ENCODE measurements around the gene CAPN7.
A peak's percentile ranks its signal among the peaks of the same experiment; 100 is the strongest.

CAPN7 gene

GRCh38 chr3:15229262-15229661 lies 23.2 kb downstream of the CAPN7 start:
- peaks cover 70% of the 10 kb centered on the region for H3K36me3 Mint-ChIP-seq (ENCODE audit: insufficient read depth)
- no peaks in the 10 kb centered on the region for H3K9me3 Mint-ChIP-seq
- H3K27me3 Mint-ChIP-seq: no peaks in the 10 kb centered on the region
- DNase-seq: no peak
- H3K4me1 Mint-ChIP-seq (ENCODE audit: low read depth in 2 of 2): peaks cover 3 to 4% of the 10 kb centered on the region in 2 donors
- no peak overlapping the region for H3K4me3 Mint-ChIP-seq
- ATAC-seq (replicated peaks): no peak
- no peak overlapping the region for H3K27ac Mint-ChIP-seq

- peaks cover 6 to 7% of the 10 kb centered on the region in 2 donors for H3K4me1 Mint-ChIP-seq (ENCODE audit: low read depth in 2 of 2)
- H3K27me3 Mint-ChIP-seq: no peaks in the 10 kb centered on the region
- DNase-seq (peak; percentile 39 to 46 (median 40)), ATAC-seq (replicated peaks) (peak; percentile 85)
- H3K27ac Mint-ChIP-seq: no peak overlapping the region
- no peaks in the 10 kb centered on the region for H3K9me3 Mint-ChIP-seq
- H3K4me3 Mint-ChIP-seq: no peak overlapping the region
- H3K36me3 Mint-ChIP-seq (ENCODE audit: insufficient read depth): peaks cover 70% of the 10 kb centered on the region
These were observed 35.3 kb downstream of the CAPN7 start for GRCh38 chr3:15241341-15241740.

GRCh38 chr3:15243822-15244482 lies 37.9 kb downstream of the CAPN7 start:
- peaks cover 74% of the 10 kb centered on the region for H3K36me3 Mint-ChIP-seq (ENCODE audit: insufficient read depth)
- DNase-seq (no peak), ATAC-seq (replicated peaks) (no peak)
- H3K9me3 Mint-ChIP-seq: no peaks in the 10 kb centered on the region
- H3K27me3 Mint-ChIP-seq: no peaks in the 10 kb centered on the region
- no peak overlapping the region for H3K4me3 Mint-ChIP-seq
- peak overlapping the region; percentile 73 to 75 for H3K27ac Mint-ChIP-seq
- H3K4me1 Mint-ChIP-seq (ENCODE audit: low read depth in 2 of 2): peaks cover 7 to 10% of the 10 kb centered on the region in 2 donors

GRCh38 chr3:15246186-15246585 lies 40.1 kb downstream of the CAPN7 start:
- Mint-ChIP-seq H3K4me3 (no peak overlapping the region), H3K27me3 (no peaks in the 10 kb centered on the region), H3K36me3 (ENCODE audit: insufficient read depth) (peaks cover 72% of the 10 kb centered on the region), H3K9me3 (no peaks in the 10 kb centered on the region), H3K27ac (peak overlapping the region in 1 of 2 donors; percentile 77), H3K4me1 (ENCODE audit: low read depth in 2 of 2) (peaks cover 8 to 10% of the 10 kb centered on the region in 2 donors)
- ATAC-seq (replicated peaks): no peak
- DNase-seq: no peak

GRCh38 chr3:15253023-15253697 lies 47.1 kb downstream of the CAPN7 start:
- Mint-ChIP-seq H3K4me1 (ENCODE audit: low read depth in 2 of 2) (peaks cover 14 to 16% of the 10 kb centered on the region in 2 donors), H3K27ac (peak overlapping the region; percentile 57 to 67), H3K27me3 (no peaks in the 10 kb centered on the region), H3K4me3 (no peak overlapping the region), H3K9me3 (no peaks in the 10 kb centered on the region), H3K36me3 (ENCODE audit: insufficient read depth) (peaks cover 74% of the 10 kb centered on the region)
- DNase-seq (no peak), ATAC-seq (replicated peaks) (no peak)

- H3K4me1 Mint-ChIP-seq (ENCODE audit: low read depth in 2 of 2): peaks cover 18 to 19% of the 10 kb centered on the region in 2 donors
- no peaks in the 10 kb centered on the region for H3K9me3 Mint-ChIP-seq
- ATAC-seq (replicated peaks) (no peak), DNase-seq (no peak)
- no peak overlapping the region for H3K4me3 Mint-ChIP-seq
- H3K27ac Mint-ChIP-seq: peak overlapping the region; percentile 36 to 57
- H3K27me3 Mint-ChIP-seq: no peaks in the 10 kb centered on the region
- peaks cover 81% of the 10 kb centered on the region for H3K36me3 Mint-ChIP-seq (ENCODE audit: insufficient read depth)
These were observed 49.2 kb downstream of the CAPN7 start for GRCh38 chr3:15255215-15255614.

- no peaks in the 10 kb centered on the region for H3K9me3 Mint-ChIP-seq
- peaks cover 77% of the 10 kb centered on the region for H3K36me3 Mint-ChIP-seq (ENCODE audit: insufficient read depth)
- H3K27me3 Mint-ChIP-seq: no peaks in the 10 kb centered on the region
- peak overlapping the region; percentile 36 to 88 for H3K27ac Mint-ChIP-seq
- no peak for ATAC-seq (replicated peaks)
- no peak for DNase-seq
- no peak overlapping the region for H3K4me3 Mint-ChIP-seq
- peaks cover 24 to 25% of the 10 kb centered on the region in 2 donors for H3K4me1 Mint-ChIP-seq (ENCODE audit: low read depth in 2 of 2)
These were observed 50.9 kb downstream of the CAPN7 start for GRCh38 chr3:15256861-15257341.

DNA sequence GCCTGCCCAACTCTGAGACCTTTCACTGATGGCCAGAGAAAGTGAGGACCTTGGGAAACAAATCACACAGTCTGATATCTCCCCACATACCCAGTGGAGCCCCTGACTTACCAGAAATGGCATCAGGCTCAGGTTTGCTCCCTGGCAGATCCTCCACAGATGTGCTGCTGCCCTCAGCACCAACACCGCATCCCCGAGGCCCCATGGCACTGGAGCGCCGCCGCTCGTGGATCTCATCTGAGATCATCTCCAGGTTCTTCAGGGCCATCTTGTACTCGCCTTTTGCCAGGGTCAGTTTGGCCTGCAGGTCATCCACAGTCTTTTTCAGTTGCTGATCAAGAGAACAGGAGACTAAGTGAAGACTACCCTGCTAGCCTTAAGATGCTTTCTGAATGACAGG lies 52.7 kb downstream of the CAPN7 start:
- DNase-seq (no peak), ATAC-seq (replicated peaks) (no peak)
- Mint-ChIP-seq H3K4me1 (ENCODE audit: low read depth in 2 of 2) (peaks cover 19 to 21% of the 10 kb centered on the region in 2 donors), H3K4me3 (no peak overlapping the region), H3K27ac (peak overlapping the region; percentile 82 to 89), H3K27me3 (no peaks in the 10 kb centered on the region), H3K36me3 (ENCODE audit: insufficient read depth) (peaks cover 64% of the 10 kb centered on the region), H3K9me3 (no peaks in the 10 kb centered on the region)

GRCh38 chr3:15260531-15260930 lies 54.5 kb downstream of the CAPN7 start:
- Mint-ChIP-seq H3K27me3 (no peaks in the 10 kb centered on the region), H3K4me3 (no peak overlapping the region), H3K9me3 (no peaks in the 10 kb centered on the region), H3K36me3 (ENCODE audit: insufficient read depth) (peaks cover 62% of the 10 kb centered on the region), H3K4me1 (ENCODE audit: low read depth in 2 of 2) (peaks cover 21 to 33% of the 10 kb centered on the region in 2 donors), H3K27ac (peak overlapping the region; percentile 82 to 89)
- ATAC-seq (replicated peaks) (no peak), DNase-seq (no peak)

GRCh38 chr3:15261274-15261673 lies 55.2 kb downstream of the CAPN7 start:
- Mint-ChIP-seq H3K4me3 (no peak overlapping the region), H3K27ac (peak overlapping the region; percentile 82 to 89), H3K9me3 (no peaks in the 10 kb centered on the region), H3K36me3 (ENCODE audit: insufficient read depth) (peaks cover 58% of the 10 kb centered on the region), H3K4me1 (ENCODE audit: low read depth in 2 of 2) (peaks cover 25 to 37% of the 10 kb centered on the region in 2 donors), H3K27me3 (no peaks in the 10 kb centered on the region)
- DNase-seq (no peak), ATAC-seq (replicated peaks) (no peak)

DNA sequence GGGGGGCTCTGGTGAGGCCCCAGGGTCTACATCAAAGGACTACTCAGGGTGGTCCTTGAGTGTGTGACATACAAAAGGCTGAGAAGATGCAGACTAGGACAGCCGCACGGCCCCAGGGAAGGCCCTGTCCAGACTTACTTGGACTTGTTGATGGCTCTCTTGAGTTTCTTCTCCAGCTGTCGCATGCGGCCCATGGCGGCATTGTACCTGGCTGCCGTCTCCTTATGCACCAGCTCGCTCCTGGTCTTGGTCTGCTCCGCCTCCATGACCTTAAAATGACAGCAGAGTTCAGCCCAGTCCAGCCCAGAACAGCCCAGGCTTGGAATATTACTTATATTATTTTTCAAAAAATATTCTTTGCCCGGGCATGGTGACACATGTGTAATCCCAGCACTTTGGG lies 56.0 kb downstream of the CAPN7 start:
- ATAC-seq (replicated peaks): no peak
- DNase-seq: no peak
- Mint-ChIP-seq H3K27me3 (no peaks in the 10 kb centered on the region), H3K27ac (peak overlapping the region; percentile 82 to 89), H3K36me3 (ENCODE audit: insufficient read depth) (peaks cover 54% of the 10 kb centered on the region), H3K9me3 (no peaks in the 10 kb centered on the region), H3K4me3 (no peak overlapping the region), H3K4me1 (ENCODE audit: low read depth in 2 of 2) (peaks cover 28 to 40% of the 10 kb centered on the region in 2 donors)

DNA sequence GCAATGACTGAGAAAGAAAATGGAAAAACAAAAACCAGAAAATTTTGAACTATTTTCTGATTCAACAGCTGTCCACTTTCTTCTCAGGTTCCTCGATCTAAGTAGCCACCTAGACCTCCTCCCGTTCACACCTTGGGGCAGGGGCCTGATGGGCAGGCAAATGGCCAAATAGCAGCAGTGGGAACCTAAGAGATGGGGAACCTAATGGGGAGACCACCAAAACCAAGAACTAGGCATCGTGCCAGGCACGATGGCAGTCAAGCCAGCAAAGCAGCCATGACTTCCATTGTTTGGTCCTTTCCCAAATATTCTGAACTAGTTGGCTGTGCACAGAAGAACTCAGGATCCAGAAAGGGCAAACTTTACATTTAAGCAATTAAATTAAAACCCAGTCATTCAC lies 57.1 kb downstream of the CAPN7 start:
- Mint-ChIP-seq H3K4me3 (no peak overlapping the region), H3K9me3 (no peaks in the 10 kb centered on the region), H3K36me3 (ENCODE audit: insufficient read depth) (peaks cover 47% of the 10 kb centered on the region), H3K27ac (peak overlapping the region in 1 of 2 donors; percentile 90), H3K27me3 (no peaks in the 10 kb centered on the region), H3K4me1 (ENCODE audit: low read depth in 2 of 2) (peaks cover 31 to 41% of the 10 kb centered on the region in 2 donors)
- ATAC-seq (replicated peaks) (no peak), DNase-seq (no peak)

DNA sequence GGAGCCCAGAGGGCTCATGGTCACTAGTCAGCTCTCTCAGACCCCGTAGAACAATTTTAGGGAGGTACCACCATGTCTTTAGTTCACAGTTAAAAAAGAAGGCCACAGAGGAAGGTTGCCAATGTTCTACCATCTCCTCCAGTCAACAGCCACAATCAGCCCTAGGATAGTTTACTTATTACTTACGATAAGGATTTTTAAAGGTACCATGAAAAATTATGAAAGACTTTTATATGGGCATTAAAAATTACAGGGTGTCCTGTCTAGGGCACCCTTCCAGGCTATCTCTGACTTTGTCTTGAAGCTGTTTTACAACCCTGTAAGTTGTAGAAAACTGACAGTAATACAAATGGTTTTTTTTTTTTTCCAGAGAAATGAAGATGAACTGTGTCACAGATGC lies 57.9 kb downstream of the CAPN7 start:
- H3K27me3 Mint-ChIP-seq: no peaks in the 10 kb centered on the region
- H3K4me3 Mint-ChIP-seq: no peak overlapping the region
- peak overlapping the region; percentile 79 to 90 for H3K27ac Mint-ChIP-seq
- no peak for DNase-seq
- no peaks in the 10 kb centered on the region for H3K9me3 Mint-ChIP-seq
- H3K4me1 Mint-ChIP-seq (ENCODE audit: low read depth in 2 of 2): peaks cover 36 to 45% of the 10 kb centered on the region in 2 donors
- ATAC-seq (replicated peaks): no peak
- H3K36me3 Mint-ChIP-seq (ENCODE audit: insufficient read depth): peaks cover 48% of the 10 kb centered on the region

- no peaks in the 10 kb centered on the region for H3K9me3 Mint-ChIP-seq
- H3K36me3 Mint-ChIP-seq (ENCODE audit: insufficient read depth): peaks cover 48% of the 10 kb centered on the region
- peaks cover 42 to 50% of the 10 kb centered on the region in 2 donors for H3K4me1 Mint-ChIP-seq (ENCODE audit: low read depth in 2 of 2)
- no peaks in the 10 kb centered on the region for H3K27me3 Mint-ChIP-seq
- DNase-seq (no peak), ATAC-seq (replicated peaks) (no peak)
- no peak overlapping the region for H3K4me3 Mint-ChIP-seq
- peak overlapping the region; percentile 79 to 90 for H3K27ac Mint-ChIP-seq
These were observed 58.4 kb downstream of the CAPN7 start for GRCh38 chr3:15264486-15264885.

Measured in effector memory CD8-positive, alpha-beta T cell (primary cell).